Stimulated activated CD4-positive, alpha-beta T cell treated with anti-CD3 and anti-CD28 coated beads, Interleukin-1b, Interleukin-23, amount 100 ng/mL, for 4 hours (primary cell): ENCODE data around the gene ADGB.
A peak's percentile ranks its signal among the peaks of the same experiment; 100 is the strongest.
"Not testable (repeated sequence)": the region's sequence is repeated elsewhere in the genome, so short reads cannot be mapped to it uniquely, and the experiment has no call there.

ENCODE experiments used
- DNase-seq, 2 donors: peaks; one replicate each; pipeline ENCODE4 v3.0.0-alpha.2; 2020; ENCODE audit warnings: low read depth in 2 of 2

ADGB gene

DNA sequence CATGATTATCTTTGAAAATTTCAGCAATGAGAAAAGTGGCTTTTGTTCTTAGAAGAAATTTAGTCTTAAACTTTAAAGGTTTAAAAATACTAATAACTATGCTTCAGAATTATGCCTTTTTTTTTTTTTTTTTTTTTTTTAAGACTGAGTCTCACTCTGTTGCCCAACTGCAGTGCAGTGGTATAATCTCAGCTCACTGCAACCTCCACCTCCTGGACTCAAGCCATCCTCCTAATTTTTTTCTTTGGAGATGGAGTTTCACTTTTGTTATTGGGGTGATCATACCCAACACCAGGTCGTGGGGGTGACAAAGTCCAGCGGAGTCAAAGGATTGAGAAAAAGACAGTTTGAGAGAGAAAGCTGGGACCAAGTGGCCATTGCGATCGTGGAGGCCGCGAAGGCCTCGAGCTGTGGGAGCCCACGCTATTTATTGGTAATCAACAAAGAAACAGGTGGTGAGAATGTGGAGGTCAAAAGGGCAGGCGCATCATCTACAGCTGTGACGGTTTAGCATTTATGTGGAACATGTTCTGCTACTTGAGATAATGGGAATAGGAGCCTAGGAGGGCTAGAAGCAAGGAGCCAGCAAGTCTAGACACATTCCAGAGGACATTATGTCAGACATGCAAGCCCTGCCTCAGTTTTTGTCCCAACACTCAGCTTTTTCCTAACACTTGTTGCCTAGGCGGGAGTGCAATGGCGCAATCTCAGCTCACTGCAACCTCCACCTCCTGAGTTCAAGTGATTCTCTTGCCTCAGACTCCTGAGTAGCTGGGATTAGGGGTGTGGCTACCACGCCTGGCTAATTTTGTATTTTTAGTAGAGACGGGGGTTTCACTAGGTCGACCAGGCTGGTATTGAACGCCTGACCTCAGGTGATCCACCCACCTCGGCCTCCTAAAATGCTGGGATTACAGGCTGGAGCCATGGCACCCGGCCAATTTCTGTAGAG, 217.0 kb downstream of the ADGB start:
- not testable (repeated sequence) for DNase-seq

DNA sequence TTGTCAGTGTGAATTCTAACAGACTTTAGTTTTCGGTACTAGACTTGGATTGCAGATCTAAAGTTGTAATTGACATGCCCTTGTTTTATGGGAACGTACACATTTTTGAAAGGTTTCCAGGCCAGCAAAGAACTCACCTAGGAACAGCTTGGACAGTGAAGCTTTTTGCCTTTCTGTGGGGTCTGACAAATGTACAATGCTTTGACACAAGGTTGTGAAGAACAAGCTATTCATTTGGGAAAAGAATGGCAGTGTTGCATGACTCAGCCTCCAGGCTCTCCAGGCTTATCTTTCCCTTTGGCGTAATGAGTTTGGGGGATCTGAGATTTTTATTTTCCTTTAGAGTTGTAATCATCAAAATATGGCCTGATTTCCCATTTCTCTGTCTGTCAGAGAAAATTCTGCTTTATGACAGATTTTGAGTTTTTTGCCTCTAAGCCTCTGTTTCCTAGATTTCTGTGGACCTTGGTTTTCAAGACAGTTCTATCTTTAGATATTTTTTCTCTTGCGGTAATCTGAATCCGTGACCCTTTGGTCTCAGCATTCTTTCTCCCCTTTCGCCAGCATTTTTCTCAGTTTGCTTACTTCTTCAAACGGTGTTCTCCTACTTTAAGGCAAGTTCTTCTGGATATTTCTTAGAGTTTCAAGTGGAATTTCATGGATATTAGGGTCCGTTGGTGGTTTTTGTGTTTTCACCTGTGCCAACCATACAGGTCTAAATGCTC, 221.0 kb downstream of the ADGB start:
- no peak for DNase-seq

DNA sequence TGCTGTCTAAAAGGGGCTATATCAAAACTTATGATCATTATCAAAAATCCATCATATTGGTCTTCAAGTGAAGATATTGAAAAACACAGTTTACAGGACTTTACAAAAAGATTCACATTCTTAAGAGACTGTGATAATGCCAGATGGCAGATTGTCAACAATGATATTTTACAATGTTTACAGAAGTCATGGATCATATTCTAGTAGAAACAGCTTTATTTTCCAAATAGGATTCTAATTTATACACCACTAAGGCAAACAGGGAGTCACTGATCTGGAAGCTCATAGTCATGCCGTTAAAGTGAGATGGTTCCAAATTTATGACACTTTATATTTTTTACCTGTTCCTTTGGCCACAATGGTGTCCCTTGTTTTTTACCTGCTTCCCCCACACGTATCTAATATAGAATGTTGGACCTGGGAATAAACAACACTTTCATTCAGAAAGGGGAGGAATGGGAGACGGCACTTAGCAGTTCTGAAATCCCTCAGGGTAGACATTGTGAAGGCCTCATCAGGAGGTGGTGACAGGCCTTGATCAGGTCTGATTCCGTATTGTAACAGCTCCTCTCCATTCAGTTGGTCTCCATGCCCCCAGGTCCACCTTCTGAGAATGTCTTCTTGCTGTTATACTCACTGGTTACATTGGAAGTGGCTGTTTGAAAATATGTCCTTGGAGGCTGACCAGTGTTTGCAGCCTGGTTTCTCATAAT, 228.6 kb downstream of the ADGB start:
- DNase-seq: no peak

DNA sequence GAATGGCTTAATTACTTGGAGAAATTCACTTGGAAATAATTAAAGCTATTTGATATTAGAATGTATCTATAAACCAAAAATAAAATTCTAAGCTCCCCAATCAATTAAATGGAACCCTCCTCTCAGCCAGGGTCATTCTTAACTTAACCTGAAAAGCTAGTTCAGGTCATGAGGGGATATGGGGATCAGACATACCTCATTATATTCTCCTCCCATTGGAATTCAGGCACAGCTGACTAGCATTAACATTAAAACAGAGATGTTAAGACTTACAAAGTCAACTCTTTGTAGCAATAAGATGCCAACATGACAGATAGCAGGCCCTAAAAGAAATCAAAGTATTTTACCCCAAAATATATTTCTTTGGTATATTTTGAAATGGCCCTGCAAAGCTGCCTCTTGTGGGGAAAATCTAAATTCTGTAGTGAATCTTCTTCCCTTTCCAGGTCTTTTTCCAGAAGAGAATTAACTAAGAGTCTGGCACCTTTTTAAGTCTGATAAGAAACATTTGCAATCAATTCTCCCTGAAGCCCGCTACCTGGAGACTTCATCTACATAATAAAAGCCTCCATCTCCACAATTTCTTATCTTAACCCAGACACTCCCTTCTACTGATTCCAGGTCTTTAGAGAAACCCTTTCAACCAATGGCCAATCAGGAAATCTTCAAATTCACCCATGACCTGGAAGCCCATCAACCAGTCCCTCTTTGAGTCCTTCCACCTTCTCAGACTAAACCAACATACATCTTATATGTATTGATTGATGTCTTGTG, 231.2 kb downstream of the ADGB start:
- no peak for DNase-seq

DNA sequence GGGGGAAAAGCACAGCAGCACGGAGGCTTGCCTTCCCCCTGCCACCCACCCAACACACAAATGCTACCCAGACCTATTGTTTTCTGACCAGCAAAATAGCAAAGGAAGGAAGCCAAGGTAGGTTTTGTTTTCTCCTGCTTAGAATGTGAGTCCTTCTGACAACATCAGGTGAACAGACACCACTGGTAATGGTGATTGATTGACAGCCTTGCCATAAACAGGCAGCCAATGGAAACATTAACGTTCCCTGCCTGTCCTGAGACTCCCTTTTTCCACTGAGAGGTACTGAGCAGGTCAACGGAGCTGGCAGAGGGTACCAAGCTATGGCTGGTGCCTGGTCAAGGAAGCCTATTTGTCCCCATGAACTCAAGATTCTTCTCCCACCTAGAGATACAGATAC, 234.4 kb downstream of the ADGB start:
- DNase-seq: no peak

DNA sequence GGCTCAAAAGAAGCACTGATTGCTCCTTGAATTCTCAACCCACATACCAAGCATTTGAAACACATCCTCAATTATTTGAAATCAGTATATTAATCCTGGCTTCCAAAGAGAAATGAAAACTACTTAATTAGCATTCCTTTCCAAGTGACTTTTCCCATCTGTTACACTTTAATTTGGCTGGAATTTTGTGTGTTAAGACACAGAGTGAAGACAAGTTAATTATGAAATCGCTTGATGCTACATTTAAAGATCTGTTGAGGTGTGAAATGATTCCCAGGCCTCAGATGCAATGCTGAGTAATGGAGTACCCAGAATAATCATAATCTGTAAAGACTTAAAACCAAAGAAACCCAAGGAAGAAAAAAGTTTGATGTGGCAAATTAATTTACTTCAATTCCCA, 241.4 kb downstream of the ADGB start:
- no peak for DNase-seq

DNA sequence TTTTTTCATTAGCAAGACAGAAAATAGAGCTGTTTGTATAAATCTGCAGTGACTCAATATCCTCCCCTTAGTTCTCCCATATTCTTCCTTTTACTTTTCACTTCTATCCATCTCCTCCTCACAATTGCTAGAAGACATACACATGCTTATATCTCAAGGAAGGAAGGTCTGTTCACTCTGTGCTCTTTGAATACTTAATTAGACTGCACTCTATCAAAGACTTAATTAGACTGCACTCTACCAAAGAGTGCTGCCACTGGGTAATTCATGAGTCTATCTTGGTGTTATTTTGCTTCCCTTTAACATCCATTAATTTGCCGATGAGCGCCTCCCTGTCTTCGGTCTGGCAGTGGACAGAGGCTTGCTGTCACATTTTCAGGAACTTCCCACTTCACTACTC, 241.9 kb downstream of the ADGB start:
- DNase-seq: no peak

DNA sequence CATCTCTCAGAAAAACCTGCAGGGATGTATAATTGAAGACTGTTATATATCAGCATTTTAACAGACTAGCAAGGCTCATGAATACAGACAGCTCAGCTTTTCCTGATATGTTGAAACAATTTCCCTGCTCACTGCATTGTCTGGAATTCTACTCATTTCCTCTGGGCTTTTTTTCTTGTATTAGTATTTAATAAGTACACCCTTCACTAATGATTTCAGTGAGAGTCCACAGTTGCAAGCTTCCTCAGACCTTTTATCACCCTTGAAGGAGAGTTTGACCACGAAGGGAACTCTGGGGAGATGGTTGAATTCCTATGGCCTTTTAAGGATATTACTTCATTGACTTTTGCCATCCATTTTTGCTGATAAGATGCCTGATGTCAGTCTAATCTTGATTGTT, 248.7 kb downstream of the ADGB start:
- no peak for DNase-seq

DNA sequence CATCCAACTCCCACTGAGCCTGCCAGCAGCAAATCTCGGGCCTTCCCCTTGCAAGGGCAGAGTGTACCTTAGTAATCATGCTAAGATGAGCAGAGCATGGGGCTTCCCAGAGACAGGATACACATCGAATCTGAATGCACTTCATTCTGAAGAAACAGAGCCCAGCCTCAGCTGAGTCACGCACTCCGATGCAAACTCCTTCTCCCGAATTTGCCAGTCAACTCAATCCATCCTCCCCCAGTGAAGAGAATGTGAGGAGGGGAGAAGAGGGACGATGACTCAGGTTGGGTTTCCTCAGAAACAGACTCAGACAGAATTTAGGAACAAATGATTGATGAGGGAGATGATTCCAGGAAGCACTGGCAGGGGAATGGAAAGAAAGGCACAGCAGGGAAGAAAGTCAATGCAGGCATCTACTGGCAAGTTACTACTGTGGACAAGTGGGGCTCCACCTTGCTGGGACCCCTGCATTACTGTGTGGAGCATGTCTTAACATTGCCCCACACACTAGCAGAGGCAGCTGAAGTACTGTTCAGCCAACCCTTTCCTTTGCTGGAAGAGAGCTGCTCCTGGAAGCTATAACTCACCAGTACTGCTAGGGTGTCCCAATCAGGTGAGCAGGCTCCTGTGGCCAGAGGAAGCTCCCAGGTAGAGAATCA, 251.6 kb downstream of the ADGB start:
- DNase-seq: no peak

DNA sequence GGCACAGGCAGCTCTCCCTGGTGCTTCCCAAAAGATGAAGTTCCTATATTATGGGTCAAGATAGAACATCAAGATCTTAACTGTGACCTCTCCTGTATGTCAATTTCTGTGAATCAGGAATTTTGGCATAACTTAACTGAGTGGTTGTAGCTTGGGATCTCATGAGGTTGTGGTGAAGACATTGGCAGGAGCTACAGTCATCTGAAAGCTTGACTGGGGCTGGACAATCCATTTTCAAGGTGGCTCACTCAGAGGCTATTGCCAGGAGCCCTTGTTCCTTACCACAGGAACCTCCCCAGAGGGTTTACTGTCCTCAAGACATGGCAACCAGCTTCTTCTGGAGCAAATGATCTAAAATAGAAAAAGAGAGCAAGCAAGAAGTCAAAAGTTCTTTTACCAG, 252.2 kb downstream of the ADGB start:
- DNase-seq: no peak

DNA sequence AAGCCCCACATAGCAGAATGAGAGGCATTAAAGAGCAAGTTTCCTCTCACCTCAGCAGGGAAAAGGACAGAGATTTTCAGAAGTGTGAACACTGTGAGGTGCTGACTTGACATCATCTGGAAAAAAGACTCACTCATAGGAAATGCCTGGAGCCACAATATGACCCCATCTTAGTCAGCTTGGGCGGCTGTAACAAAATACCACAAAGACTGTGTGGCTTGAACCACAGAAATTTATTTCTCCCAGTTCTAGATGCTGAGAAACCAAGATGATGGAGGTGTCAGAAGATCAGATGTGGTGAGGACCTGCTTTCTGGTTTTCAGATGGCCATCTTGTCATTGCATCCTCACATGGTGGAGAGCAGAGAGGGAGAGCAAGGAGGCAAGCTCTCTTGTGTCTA, 253.1 kb downstream of the ADGB start:
- DNase-seq: no peak

DNA sequence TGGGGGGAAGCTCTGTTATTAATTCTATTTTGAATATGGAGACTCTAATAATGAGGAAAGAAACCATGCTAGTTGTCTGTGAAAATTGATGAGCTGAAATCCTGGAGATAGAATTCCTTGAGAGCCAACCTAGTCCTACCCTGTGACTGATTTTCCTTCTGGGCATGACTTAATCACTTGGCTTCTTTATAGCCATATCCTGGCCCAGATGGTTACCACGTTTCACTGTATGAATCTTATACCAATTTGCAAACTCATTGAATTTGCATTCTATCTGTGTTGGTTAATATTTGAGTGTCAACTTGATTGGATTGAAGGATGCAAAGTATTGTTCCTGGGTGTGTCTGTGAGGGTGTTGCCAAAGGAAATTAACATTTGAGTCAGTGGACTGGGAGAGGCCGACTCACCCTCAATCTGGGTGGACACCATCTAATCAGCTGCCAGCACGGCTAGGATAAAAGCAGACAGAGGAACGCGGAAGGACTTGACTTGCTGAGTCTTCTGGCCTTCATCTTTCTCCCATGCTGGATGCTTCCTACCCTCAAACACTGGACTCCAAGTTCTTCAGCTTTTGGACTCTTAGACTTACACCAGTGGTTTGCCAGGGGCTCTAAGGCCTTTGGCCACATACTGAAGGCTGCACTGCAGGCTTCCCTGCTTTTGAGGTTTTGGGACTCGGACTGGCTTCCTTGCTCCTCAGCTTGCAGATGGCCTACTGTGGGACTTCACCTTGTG, 255.9 kb downstream of the ADGB start:
- DNase-seq: not testable (repeated sequence)

DNA sequence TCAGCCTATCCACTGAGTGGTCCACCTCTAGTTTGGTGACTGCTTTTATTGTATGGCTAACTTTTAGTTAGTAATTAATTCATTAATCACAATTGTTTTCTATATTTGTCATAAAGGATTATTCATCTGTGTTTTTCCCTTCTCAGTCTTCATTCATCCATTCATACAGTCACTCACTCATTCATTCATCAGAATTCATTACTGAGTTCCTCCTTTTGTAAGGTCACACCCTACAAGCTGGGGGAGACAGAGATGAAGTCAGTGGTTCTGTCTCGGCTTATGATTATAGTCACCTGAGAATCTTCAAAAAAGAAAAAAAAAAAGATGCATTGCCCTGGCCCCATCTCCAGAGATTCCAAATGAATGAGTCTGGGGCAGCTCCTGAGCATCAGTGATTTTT, 257.1 kb downstream of the ADGB start:
- DNase-seq: no peak

DNA sequence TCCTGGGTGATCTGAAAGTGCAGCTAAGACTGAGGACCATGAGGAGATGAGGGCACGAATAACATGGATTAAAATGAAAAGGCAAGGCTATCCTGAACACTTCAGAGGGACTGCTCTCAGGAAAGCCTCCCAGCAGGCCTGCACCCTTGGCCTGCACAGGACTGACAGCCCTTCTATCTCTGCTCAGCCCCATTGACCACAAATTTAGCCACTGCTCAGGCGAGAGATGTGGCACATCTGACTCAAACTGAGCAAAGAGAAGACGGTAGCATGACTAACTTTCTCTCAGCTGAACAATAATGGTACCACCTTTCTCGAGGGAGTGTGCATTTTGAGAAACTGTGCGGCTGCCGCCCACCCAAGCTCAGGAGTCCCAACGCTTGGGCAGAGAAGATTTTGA, 257.5 kb downstream of the ADGB start:
- no peak for DNase-seq

DNA sequence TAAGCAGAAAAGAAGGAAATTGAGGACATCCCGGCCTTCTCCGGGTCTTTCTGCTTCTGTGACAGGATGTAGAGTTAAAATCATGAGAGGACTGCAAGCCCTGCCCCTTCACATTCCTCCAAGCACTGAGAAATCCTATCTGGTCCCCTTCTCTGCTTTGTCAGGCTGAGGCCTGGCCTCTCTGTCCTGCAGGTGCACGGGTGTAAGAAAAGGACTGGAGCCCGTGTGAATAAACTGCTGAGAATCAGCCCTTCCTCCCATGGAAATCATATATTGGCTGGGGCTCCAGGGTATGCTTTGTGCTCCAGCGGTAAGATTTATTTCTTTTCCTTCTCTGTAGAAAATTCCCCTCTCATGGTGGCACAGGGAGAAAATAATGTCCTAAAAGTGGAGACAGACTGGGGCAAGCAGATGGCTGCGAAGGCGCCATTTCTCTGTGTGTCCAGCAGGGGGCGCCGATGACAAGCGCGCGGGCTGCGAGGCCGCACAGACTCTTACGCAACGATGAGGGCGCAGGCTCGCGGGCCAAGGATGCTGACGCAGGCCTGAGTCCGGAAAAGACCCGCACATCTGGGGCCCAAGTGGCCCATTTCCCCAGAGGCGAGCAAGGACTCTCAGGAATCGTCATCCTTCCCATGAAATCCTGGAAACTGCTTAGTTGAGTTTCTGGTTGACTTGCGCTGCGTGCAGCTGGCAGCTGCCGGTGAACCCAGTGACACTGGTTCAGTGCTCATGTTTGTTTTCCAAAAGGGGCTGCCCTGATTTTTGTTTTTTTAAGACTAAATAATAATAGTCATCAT, 258.6 kb downstream of the ADGB start:
- DNase-seq: peak; percentile 66 to 72

DNA sequence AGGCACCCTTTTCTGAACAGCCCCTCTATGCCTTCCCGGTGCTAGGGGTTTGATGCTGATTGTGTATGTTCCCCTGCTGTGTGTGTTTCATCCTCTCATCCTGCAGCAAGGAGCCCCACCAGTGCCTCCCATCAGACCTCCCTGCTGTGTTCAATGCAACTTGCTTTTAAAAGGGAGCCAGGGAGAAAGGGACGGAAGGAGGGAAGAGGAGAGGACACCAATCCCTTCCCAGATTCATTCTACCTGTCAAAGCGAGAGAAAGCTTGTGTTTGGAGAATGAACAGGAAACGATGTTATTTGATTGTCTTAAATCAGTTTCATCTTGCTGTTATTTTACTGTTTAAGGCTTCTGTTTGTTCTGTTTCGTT, 259.2 kb downstream of the ADGB start:
- DNase-seq: no peak

DNA sequence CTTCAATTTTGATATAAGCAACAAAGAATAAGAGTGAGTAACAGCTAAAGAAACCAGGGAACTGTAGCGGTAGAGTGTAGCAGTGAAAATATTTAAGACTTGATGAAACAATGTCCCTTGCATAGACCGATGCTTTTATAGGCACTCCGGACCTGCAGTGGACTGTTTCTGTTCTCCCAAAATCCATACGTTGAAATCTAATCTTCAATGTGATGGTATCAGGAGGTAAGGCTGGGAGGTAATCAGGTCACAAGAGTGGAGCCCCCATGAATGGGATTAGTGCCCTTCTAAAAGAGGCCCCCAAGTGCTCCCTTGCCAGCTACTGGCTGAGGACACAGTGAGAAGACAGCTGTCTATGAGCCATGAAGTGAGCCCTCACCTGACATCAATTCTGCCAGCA, 260.4 kb downstream of the ADGB start:
- no peak for DNase-seq

DNA sequence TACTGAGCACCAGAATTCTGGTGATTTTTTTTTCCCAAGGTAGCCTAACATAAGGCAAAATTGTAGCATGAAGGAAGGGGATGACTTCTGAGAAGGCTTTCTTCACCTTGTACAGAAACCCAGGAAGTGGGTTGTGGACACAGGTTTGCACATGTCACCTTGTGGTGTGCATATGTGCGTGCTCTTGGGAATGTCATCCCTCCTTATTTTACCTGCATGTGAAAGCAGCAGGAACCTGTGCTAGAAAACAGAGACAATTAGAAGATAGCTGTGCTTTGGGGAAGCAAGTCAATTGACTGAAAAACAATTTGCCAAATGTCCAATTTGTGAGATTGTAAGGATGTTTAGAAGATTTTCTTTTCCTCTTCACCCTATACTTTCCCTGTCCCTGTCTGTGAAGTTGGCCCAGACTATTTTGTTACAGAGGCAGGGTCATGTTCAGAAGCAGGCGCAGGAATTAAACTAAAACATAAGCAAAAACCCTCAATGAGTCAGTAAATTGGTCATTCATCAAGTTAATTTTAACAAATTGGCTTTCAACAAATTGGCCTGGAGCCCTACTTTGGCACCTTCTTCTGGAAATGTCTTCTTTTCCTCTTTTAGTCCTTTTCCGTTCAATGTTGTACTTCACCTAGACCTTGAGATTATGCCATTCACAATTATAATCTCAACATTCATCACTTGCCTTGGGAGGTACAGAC, 261.2 kb downstream of the ADGB start:
- DNase-seq: no peak

DNA sequence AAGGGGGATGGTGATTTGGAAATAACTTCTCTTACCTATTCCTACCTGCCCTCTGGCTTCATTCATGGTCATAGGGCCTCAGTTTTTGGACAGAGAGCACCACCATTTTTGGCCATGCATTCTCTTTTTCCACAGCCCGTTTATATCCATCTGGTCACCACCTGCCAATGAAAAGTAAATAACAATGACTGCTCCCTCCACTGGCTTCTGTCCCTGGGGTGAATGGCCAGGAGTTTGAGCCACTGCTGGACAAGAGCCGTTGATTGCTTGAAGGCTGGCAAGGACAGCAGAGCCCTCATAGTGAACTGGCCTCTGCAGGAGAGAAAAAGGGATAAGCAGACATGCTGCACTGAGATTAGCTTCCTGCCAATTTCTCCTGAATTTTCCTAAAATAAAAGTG, 261.8 kb downstream of the ADGB start:
- DNase-seq: no peak
